NCI-H146 treated with DMSO at 0.1 percent for 48 hours (cell line): Measurements from ENCODE around the gene SETD3.

ENCODE experiments used
- DNase-seq: peaks from one replicate; lab custom pipeline; 2025; ENCODE audit not compliant: unreplicated experiment; lab: John Stamatoyannopoulos, UW

The SETD3 gene

GRCh38 chr14:99461411-99462085 lies 19.1 kb downstream of the SETD3 start:
- DNase-seq = no peak

DNA sequence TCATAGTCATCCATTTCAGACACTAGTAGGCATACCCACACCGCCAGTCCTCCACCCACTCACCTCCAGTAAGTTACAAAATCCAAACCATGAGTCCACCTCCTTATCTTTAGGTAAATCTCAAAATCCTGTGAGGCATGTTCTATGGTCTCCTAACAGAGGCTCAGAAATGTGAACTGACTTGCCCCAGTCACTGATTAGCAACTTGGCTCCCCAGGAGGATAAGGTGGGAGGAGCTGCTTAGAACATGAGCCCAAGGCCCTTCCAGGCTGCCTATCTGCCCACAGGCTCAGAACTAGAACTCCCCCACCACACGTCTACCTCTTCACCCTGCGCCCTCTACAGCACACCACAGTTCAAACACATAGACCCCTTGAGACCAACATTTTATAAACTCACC lies 19.9 kb downstream of the SETD3 start:
- DNase-seq = no peak

DNA sequence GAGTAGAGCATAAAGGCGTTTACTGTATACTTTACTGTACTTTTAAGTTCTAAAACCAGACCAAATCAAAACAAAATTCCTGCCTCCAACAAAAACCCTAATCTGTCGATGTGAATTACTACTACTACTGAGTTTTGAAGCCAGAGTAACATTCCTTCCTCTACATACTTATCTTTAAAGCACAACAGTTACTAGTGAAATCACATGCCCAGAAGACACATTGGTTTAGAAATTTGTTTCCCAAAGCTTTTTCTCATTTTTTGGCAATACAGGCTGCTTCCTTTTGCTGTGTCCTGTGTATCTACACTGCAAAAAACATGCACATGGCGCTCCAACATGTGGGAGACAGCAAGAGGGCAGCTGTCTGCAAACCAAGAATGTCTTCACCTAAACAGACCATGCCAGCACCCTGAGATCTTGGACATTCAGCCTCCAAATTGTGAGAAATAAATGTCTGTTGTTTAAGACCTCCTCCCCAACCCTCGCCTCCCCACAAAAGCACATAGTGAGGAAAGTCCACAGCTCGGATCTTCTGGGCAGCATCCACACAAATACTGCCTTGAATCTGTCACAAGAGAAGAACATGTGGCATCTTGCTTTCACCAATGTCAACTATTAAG lies 21.1 kb downstream of the SETD3 start:
- DNase-seq = no peak

GRCh38 chr14:99454246-99454645 lies 26.4 kb downstream of the SETD3 start:
- no peak for DNase-seq

DNA sequence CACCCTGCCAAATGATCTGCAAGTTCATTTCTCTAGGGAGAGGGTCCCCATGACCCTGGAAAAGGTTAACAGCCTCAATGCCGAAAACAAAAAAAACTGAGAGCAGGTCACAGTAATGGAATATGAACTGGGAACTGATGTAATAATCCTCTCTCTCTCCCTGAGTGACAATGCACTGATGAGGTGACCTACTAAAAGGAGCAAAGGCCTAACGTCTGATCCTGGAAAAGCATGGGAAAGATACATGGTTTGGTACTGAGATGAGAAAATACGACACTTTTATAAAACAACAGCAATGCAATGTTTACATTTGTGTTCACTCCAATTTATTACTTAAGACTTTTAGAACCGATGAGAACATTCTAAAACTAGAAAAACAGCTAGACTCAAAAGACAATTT lies 27.7 kb downstream of the SETD3 start:
- DNase-seq = no peak

DNA sequence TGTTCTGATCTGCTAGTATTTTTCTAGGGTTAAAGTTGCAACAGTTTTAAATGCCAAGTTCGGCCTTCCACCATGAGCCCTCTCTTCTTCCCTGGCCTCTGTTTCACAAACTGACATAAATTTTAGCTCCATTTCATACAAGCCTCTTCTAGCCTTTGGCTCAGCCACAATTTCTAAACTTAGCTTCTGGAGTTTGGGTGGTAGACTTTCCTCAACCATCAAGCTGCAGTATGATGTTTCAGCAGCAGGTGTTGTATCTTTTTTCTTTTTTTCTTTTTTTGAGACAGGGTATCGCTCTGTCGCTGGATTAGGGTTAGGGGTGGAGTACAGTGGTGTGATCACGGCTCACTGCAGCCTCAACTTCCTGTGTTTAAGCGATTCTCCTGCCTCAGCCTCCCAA lies 29.4 kb downstream of the SETD3 start:
- DNase-seq = no peak

GRCh38 chr14:99450266-99450665 lies 30.4 kb downstream of the SETD3 start:
- no peak for DNase-seq

GRCh38 chr14:99447739-99448138 lies 32.9 kb downstream of the SETD3 start:
- no peak for DNase-seq

DNA sequence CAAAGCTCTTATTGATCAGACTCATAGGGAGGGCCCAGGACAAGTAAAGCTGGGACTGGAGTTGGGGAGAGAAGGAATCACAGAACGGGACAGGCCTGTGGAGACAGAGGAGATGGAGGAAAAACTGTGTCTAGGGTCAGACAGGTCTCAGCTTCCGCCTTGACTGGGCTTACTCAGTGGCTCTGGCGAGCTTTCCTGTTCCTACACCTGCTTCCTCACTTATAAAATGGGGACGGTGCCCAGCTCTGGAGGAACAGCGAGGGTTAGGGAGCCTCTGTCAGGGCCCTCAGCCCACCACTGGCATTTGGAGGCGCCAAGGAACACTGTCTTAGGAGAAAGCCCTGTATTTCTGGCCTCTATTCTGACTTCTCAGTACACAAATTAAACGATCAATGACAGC lies 34.7 kb downstream of the SETD3 start:
- DNase-seq = no peak

- DNase-seq = no peak
Observed at GRCh38 chr14:99441918-99442317, 38.7 kb downstream of the SETD3 start.

DNA sequence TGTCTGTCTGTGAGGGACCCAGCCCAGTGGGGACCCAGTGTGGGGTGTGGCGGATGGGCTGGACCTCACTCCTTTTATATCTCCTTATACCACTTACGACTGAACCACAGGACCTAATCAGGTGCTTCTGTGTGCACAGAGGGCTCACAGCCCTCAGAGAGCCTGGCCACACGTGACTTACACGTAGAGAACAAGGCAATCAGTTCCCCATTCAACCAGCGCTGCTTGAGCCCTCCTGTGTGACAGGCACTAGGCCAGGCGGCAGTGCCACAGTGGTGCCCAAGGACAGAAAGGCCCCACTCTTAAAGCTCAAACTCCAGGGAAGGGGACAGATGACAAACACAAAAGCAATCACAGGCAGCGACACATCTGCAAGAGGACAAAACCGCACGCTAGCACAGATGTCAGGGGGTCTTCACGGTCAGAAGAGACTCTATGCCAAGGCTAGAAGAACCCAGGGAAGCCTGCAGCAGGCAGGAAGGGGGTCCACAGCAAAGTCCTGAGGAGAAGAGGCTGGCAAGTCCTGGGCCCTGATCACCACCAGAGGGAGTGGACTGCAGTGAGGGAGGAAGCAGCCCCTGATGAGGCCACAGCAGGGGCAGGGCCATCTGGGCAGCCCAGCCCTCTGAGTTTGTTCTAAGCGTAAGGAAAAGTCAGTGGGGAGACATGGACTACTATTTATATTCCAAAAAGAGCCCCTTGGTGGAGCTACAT lies 39.3 kb downstream of the SETD3 start:
- DNase-seq = no peak

DNA sequence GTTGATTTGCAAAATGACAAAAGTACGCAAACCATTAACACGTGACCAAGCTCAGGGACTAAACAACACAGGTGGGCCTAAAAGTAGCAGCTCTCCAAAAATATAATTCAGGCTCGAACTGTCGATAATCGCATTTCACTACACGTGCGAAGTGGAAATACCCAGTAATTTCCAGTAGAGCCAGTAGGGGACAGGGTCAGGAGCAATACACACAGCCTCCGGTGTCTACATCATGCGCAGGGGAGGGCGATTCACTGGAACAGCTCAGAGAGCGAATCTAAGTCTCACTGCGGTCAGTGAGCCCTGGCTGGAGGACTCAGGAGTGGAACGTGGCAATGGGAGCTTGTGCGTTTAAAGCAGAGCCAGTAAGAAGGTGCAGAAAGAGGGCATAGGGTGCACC lies 40.4 kb downstream of the SETD3 start:
- DNase-seq = no peak

DNA sequence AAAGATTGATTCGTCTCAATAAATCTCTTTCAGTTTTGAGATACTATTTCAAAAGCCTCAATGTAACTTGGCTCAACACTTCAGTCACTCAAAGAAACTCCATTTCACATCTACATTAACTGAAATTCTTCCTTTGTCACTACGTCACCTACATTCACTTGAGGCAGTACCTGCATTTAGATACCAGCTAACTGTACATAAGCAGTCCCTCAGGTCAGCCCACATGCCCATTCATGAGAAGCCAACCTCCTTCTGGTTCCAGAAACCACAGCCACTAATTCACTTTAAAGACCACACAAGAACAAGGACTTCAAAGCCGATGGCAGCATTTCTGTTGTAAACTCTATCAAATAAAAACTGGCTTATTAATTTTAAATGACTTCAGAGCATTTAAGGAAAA lies 43.0 kb downstream of the SETD3 start:
- no peak for DNase-seq

GRCh38 chr14:99436247-99437180 lies 44.1 kb downstream of the SETD3 start:
- no peak for DNase-seq

DNA sequence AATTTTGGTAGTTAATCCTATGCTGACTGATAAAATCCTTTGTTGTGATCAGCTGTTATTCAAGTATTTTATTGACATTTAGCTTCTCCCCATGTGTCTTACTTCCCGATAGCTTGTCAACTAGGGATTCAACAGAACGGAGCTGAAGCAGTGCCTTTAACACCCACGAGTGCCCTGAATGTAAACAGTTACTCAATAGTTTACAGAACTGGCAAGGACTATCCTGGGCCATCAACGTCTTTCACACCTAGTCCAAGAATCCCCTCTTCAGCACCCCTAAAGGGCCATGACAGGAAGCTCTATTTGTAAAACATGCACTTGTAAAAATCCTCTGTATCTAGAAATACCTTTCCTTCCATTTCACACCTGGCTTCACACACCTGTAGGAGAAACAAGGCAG lies 45.3 kb downstream of the SETD3 start:
- DNase-seq = no peak

GRCh38 chr14:99432485-99432884 lies 48.2 kb downstream of the SETD3 start:
- no peak for DNase-seq

- no peak for DNase-seq
Observed at GRCh38 chr14:99431986-99432385, 48.7 kb downstream of the SETD3 start.

- DNase-seq = no peak
Observed at GRCh38 chr14:99430491-99430890, 50.2 kb downstream of the SETD3 start.

DNA sequence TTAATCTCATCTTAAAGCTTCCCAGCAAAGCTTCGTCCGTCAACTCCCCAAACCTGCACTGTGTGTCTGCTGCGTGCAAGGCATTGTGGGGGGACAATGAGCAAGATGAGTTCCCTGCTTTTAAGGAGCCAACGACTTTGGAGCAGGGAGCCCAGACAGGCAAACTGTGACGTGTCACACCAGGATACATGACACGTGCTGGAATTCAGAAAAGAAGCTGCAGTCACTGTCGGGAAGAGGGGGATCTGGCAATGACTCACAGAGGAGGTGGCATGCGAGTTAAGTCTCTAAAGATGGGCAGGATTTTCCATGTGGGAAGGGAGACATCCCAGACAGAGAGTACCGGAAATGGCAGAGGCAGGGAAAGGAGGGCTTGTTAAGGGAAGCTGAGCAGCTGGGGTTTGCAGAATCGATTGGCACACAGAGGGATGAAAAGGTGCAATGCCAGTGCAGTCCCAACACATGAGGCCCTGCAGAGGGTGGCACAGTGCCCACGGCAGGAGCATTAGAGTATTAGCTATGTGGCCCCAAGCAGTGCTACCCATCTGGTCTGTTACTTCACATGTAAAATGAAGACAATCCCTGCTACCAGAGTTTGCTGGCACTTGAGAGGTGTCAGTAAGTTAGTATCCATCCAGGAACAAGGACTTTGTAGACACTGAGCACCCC lies 52.9 kb downstream of the SETD3 start:
- DNase-seq = no peak

- DNase-seq = no peak
Observed at GRCh38 chr14:99426813-99427346, 53.8 kb downstream of the SETD3 start.

DNA sequence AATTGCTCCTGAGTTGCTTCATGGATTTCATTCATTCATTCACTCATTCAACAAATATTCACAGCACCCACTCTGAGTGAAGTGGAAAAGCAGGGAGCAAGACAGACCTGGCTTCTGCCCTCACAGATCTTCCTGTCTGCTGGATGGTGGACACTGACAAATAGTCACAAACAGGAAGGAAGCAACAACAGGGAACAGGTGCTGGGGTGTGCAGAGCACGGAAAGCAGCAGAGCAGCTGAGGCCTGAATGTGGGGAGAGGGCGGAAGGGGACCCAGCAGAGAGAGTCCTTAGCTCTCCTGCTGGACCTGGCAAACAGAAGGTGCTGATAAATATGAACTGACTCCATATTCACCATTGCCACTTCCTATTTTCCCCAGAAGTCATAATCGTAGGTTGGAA lies 54.4 kb downstream of the SETD3 start:
- no peak for DNase-seq
